HG03025 (cell line): ENCODE measurements around the gene USP36.

Source experiments
- ATAC-seq: cut with Tn5 transposase; IDR thresholded peaks from one replicate; pipeline ENCODE4 v1.9.1; 2021; ENCODE audit warnings: mild to moderate bottlenecking, moderate library complexity; ENCODE audit not compliant: unreplicated experiment, low FRiP score

USP36 gene

GRCh38 chr17:78747488-78747887 lies 93.1 kb downstream of the USP36 start:
- no peak for ATAC-seq

- ATAC-seq = no peak
Observed at GRCh38 chr17:78746949-78747269, 93.7 kb downstream of the USP36 start.

GRCh38 chr17:78746263-78746948 lies 94.2 kb downstream of the USP36 start:
- no peak for ATAC-seq
